ENCODE measurements around the gene GALNT12. TPM values are rescaled to one million over a fixed set of nuclear protein-coding genes. Genes with fewer than 3 reads are reported as not detected.

Gene GALNT12
- polyA plus RNA-seq, 12 donors: 1.8 to 13.4 (median 4.0) TPM; not detected in 1

- no peak for DNase-seq
Measured at GRCh38 chr9:98856982-98857381, 49.5 kb downstream of the GALNT12 start.

GRCh38 chr9:98859941-98860340 is 52.5 kb downstream of the GALNT12 start:
- DNase-seq: no peak

GRCh38 chr9:98860871-98861293 is 53.4 kb downstream of the GALNT12 start:
- peak; percentile 76 for DNase-seq

- DNase-seq: no peak
Measured at GRCh38 chr9:98861781-98862504, 54.5 kb downstream of the GALNT12 start.

GRCh38 chr9:98862936-98863335 is 55.5 kb downstream of the GALNT12 start:
- no peak for DNase-seq

- peak; percentile 72 for DNase-seq
Measured at GRCh38 chr9:98864281-98865174, 57.1 kb downstream of the GALNT12 start.

GRCh38 chr9:98865284-98865875 is 57.9 kb downstream of the GALNT12 start:
- DNase-seq: no peak

- DNase-seq: no peak
Measured at GRCh38 chr9:98866435-98867102, 59.1 kb downstream of the GALNT12 start.

- DNase-seq: no peak
Measured at GRCh38 chr9:98867103-98867428, 59.6 kb downstream of the GALNT12 start.

- no peak for DNase-seq
Measured at GRCh38 chr9:98867429-98868168, 60.1 kb downstream of the GALNT12 start.

GRCh38 chr9:98869078-98869745 is 61.7 kb downstream of the GALNT12 start:
- DNase-seq: no peak

GRCh38 chr9:98869866-98870265 is 62.4 kb downstream of the GALNT12 start:
- DNase-seq: no peak

GRCh38 chr9:98870782-98871557 is 63.5 kb downstream of the GALNT12 start:
- DNase-seq: no peak

GRCh38 chr9:98871558-98872065 is 64.1 kb downstream of the GALNT12 start:
- DNase-seq: no peak

GRCh38 chr9:98873526-98873925 is 66.1 kb downstream of the GALNT12 start:
- no peak for DNase-seq

- no peak for DNase-seq
Measured at GRCh38 chr9:98873951-98874371, 66.5 kb downstream of the GALNT12 start.

- no peak for DNase-seq
Measured at GRCh38 chr9:98874721-98875255, 67.3 kb downstream of the GALNT12 start.

GRCh38 chr9:98875536-98875935 is 68.1 kb downstream of the GALNT12 start:
- DNase-seq: no peak

GRCh38 chr9:98877311-98877710 is 69.8 kb downstream of the GALNT12 start:
- DNase-seq: peak; percentile 57
